HG03159 (cell line): Measurements from ENCODE around the gene PTCRA.

ENCODE experiments used
- ATAC-seq: cut with Tn5 transposase; IDR thresholded peaks from one replicate; pipeline ENCODE4 v1.9.1; 2021; ENCODE audit warnings: mild to moderate bottlenecking, moderate library complexity; ENCODE audit not compliant: unreplicated experiment

PTCRA gene

DNA sequence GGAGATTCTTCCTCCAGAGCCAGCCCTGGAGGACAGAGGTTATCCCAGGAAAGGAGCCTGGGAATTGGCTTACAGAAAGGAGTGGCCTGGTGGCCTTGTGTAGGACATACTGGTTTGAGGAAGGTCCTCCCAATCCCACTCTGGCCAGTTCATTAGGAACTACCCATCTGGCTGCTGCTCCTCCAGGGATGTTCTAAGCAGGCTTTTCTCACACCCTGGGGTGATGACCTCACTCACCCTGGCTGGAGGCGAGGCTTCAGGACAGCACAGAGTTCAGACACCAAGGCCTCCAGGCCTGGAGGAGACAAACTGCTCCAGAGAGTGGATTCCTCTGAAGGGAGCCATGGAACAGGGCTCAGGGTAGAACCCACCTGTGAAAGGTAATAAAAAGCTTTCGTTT is 53.6 kb downstream of the PTCRA start:
- ATAC-seq = no peak

DNA sequence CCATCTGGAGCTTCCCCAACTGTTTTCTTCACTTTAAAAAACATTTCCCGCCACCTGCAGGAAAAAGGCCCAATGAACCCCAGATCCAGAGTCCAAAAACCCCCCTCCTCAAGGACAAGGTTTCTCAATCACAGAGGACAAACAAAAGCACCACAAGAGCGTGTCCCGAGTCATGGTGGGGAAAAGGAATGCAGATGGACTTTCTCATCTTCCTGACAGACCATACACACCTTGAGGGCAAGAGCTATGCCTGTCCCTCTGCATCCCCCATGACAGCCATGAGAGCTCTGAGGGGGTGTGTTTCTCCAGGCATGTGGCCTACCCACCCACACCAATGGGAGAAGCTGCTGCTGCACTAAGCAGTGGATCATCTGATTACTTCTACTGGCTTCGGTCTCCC is 54.1 kb downstream of the PTCRA start:
- ATAC-seq = no peak

DNA sequence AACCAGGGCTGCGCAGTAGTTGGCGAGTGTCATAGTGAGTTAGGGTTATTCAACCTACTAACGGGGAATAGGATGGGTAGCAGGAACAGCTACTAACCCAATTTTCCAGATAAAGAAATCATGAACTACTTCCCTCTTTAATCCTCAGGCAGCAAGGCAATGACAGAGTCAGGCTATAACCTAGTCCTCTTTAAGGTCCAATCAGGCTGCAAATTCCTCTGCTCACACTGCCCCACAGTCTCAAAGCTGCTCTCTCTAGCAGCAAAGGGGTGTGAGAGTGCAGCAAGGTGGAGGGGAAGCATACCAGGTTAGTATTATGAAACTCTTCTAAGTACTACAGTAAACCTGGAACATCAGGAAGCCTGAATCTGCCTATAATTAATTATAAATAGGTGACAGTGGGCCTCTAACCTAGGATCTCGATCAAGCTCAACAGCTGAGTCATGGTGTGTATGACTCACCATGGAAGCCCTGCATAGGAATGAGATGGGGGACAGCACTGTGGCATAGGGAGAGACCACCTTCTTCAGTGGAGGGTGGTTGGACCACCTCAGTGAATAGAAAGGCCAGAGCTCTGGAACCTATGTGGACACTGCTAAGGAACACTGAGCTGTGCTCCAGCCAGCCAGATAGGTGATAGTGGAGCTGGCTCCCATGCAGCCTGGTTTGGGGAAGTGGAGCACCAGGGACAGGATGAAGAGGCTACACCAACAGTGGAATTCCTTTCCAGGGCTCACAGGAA is 55.2 kb downstream of the PTCRA start:
- ATAC-seq = no peak

GRCh38 chr6:42971746-42972327 is 56.0 kb downstream of the PTCRA start:
- no peak for ATAC-seq

- no peak for ATAC-seq
Measured at GRCh38 chr6:42973926-42974325, 58.1 kb downstream of the PTCRA start.

DNA sequence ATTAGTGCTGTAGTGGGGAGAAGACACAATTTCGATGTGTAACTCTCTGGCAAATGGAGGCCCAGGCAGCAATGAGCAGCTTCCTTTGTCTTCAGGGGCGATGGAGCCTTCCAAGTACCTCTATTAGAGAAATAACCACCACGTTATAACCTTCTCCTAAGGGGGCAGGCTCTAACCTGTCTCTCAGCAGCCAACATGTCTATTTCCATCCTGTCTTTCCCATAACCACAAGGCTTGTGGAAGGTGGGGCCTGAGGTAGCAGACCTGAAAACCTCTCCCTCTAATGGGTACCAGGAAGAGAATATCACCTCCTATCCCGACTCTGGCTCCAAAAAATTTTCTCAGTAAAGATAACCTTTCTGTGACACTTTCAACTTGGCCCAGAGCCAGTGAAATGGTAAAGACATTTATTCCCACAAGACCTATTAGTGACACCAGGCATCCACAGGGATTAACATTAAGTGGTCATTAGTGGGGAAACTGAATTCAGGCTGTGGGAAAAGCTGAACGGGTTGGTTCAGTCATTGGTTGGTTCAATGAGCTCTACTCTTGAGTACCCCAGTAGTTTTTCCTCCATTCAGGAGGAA is 59.2 kb downstream of the PTCRA start:
- no peak for ATAC-seq
